ENCODE data around the gene NKAPL. TPM values are rescaled to one million over a fixed set of nuclear protein-coding genes. Genes with fewer than 3 reads are reported as not detected.

Gene NKAPL
- total RNA-seq (2014; rRNA removed; shearing (Covaris generic)), result not detected in 2 replicates

DNA sequence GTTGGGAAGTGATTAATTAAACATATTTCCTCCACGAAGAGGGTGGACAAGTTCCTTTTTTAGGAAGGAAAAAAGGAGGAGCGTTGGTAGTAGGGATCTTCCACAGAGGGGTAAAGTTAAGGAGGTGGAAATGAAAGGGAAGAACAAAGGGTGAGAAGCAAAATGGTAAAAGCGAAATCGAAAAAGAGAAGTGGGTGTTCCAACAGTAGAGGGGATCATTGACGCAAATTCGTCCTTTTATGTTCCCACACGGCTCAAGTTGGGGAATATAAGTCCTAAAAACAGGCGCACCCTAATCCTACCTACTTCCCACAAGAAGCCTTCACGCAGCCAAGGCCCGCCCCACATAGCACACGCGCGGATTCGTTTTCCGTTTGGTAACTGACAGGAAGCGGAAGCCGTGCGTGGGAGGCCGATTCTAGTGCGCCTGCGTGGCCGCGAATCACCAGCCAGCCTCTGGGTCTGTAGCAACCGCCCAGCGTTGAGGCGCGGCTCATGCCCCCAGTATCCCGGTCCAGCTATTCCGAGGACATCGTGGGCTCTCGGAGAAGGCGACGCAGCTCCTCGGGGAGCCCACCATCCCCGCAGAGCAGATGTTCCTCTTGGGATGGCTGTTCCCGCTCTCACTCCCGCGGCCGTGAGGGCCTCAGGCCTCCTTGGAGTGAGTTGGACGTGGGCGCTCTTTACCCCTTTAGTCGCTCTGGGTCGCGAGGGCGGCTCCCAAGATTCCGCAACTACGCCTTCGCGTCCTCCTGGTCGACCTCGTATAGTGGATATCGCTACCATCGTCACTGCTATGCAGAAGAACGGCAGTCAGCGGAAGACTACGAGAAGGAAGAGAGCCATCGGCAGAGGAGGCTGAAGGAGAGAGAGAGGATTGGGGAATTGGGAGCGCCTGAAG is at the start of gene NKAPL:
Gene NKAPL (plus strand): TSS at position 421 of the 901 bp plus-strand sequence. CDS start 75 bp downstream, at position 496.

DNA sequence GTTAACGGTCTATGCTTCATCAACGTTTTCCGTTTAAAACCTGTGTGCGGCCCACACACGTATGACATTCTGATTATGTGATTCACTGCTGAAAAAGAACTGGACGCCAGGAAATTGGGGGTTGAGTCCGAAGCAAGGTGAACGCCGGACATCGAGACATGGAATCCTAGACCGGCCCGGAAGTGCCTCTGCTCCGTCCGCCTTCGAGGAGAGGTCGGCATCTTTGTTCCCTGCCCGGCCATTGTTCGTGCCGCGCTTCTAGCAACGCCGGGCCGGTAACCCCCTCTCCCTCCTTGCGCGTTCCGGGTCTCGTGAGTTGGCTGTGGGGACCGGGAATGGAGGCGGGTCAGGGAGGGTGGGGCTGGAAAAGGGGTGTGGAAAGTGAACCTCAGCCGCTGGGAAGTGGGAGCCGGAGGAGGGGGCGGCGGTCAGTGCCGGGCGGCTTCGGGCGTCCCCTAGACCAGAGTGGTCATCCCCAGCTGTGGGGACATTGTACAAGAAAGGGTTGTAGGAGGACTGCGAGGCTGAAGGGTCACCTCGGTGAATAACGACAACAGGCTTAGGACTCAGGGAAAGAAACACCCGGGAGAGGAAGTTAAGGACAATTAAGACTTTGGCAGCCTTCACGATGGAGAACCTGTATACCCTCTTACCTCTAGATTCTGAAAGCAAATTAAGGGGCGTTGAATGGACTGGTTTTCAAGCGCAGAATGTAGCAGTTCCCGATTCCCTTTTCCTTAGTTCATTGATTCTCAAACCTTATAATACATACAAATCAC is 33.9 kb upstream of the NKAPL start, which contains the start of gene ZSCAN9:
Gene ZSCAN9 (plus strand): TSS at position 220 of the 779 bp plus-strand sequence. CDS start 1,810 bp downstream, outside the sequence.

DNA sequence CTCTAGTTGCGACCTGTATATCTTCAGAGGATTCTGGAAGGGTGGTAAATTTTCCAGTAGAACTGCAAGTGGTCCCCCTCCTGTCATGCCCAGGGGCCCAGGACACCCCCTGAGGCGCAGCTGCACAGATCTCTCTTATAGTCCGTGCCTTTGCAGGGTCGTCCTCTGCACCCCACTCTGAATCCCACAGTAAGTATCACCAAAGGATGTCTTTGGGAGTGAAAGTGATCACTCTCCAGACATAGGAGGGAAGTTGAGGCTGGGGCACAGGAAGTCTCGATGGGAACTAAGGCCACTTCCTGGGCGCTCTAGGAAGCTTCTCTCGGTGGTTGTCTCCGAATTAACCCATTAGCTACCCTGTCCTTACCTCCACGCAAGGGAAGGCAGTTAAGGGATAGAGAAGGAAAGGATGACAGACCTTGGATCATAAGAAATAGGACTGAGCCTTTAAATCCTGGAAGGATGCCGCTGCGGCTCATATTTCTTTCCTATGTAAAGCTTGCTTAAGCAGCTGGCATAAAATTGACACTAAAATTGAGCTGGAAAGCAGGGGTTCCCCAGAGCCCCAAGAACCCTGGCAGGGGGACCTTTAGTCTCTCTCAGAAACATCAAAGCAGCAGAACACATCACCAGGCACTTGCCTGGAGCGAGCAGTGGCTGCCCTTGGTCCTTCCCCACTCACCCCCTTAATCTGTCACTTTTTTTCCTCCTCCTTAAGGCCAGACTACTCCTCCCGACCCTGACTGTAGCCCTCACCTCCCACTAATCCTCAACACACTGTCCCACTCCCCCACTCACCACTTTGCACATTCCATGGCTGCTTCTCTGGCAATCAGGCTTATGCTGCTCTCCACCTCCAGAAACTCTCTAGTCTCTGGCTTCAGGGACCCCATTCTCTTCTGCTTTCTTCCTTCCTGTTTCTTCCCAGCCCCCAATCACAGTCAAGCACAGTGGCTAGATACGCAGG is 6.8 kb upstream of the NKAPL start, which contains the start of gene ZKSCAN4:
Gene ZKSCAN4 (minus strand): TSS at position 261 of the 967 bp plus-strand sequence. CDS start 289 bp downstream, outside the sequence.

DNA sequence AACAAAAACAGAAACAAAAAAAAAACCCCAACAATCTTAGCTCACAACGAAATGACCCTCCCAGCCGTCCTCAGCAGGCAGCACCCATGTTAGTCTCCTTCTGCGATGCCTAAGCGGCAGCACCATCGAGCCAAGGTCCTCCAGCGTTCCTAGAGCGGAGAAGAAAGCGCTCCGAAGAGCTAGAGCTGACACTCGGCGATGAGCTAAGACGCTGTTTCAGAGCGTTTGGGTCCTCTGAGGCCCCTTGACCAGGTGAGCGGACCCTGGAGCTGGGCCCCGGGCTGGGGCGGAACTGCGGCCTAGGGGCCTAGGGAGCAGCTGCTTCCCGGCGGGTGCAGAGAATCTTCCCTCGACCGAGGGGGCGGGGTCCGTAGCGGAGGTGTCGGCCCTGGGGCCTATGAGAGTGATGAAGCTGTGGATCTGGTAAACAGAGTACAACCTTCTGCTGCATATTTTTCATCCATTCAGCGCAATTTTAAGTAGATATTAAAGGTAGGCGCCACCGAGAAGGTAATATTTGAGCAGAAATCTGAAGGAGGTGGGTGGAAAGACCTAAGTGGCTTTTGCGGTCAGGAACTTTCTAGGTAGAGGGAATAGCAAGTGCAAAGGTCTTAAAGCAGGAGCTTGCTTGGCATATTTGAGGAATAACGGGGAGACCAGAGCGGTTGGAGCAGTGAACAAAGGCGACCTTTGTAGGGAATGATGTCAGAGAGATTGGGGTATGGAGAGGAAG is 8.0 kb downstream of the NKAPL start, which contains the start of gene ZSCAN26:
Gene ZSCAN26 (plus strand): TSS at position 182 of the 733 bp plus-strand sequence. CDS start 4,777 bp downstream, outside the sequence.

DNA sequence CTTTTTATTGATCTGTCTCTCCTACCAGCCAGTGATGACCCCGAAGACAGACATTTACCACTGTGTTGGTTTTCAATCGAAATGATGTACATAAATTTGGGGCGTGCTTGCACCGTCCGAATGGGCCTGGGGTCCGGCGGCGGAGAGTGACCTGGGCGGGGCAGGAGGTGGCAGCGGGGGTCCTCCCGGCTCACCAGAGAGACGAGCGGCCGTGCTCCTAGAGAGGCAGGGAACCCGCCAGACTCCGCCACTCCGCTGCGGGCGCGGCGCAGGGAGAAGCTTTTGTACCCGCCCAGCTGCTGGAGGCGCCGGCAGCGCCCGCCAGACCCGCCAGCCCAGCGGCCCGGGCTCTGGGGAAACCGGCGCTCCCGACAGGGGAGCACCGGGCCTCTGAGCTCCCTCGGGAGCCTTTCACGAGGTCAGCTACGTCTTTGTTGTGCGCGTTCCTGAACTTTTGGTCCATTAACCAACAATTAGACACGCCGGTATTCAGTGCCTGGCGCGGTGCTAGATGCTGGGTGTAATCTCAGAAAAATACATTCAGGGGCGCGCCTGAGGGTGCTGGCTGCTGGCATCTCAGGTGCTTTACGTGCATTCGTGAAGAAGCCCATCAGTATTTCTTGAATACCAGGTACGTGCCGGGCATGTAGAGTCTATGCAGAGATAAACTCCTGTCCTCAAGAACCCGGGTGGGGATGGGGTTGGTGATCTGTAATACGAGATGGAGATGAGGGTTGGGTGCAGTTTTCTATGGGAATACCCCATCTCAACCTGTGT is 22.4 kb downstream of the NKAPL start, which contains the start of gene PGBD1:
Gene PGBD1 (plus strand): TSS at position 285 of the 777 bp plus-strand sequence. CDS start 2,242 bp downstream, outside the sequence.

Other genes starting within 250 kb of the NKAPL start
- gene ZNF165, start 178.7 kb upstream of the NKAPL start, total RNA-seq (2014; rRNA removed; shearing (Covaris generic)), result 0.87 and 1.0 TPM in 2 replicates
- 3.8 and 5.2 TPM in 2 replicates for gene ZSCAN16, start 134.7 kb upstream of the NKAPL start, total RNA-seq (2014; rRNA removed; shearing (Covaris generic))
- gene ZKSCAN8, start 117.4 kb upstream of the NKAPL start, total RNA-seq (2014; rRNA removed; shearing (Covaris generic)), result 9.1 and 12.7 TPM in 2 replicates
- 5.1 and 7.4 TPM in 2 replicates for gene ZSCAN9, start 34.0 kb upstream of the NKAPL start, total RNA-seq (2014; rRNA removed; shearing (Covaris generic))
- 1.2 and 1.5 TPM in 2 replicates for gene ZKSCAN4, start 7.0 kb upstream of the NKAPL start, total RNA-seq (2014; rRNA removed; shearing (Covaris generic))
- gene ZSCAN26, start 7.8 kb downstream of the NKAPL start, total RNA-seq (2014; rRNA removed; shearing (Covaris generic)), result 7.3 and 8.7 TPM in 2 replicates
- gene PGBD1, start 22.3 kb downstream of the NKAPL start, total RNA-seq (2014; rRNA removed; shearing (Covaris generic)), result 2.0 and 3.2 TPM in 2 replicates
- gene ZSCAN31, start 76.9 kb downstream of the NKAPL start, total RNA-seq (2014; rRNA removed; shearing (Covaris generic)), result 2.0 and 2.1 TPM in 2 replicates
- gene ZKSCAN3, start 90.7 kb downstream of the NKAPL start, total RNA-seq (2014; rRNA removed; shearing (Covaris generic)), result 0.88 and 1.8 TPM in 2 replicates
- 1.2 and 1.7 TPM in 2 replicates for gene ZSCAN12, start 140.4 kb downstream of the NKAPL start, total RNA-seq (2014; rRNA removed; shearing (Covaris generic))
- not detected in 2 replicates for gene ZSCAN23, start 184.2 kb downstream of the NKAPL start, total RNA-seq (2014; rRNA removed; shearing (Covaris generic))